ENCODE measurements around the gene ETNK2. TPM values are rescaled to one million over a fixed set of nuclear protein-coding genes. Genes with fewer than 3 reads are reported as not detected.

The ETNK2 gene
- total and polyA plus RNA-seq, 2 of the 4 experiments (the other 2 are of a cell fraction), result 18.9 to 26.0 TPM

DNA sequence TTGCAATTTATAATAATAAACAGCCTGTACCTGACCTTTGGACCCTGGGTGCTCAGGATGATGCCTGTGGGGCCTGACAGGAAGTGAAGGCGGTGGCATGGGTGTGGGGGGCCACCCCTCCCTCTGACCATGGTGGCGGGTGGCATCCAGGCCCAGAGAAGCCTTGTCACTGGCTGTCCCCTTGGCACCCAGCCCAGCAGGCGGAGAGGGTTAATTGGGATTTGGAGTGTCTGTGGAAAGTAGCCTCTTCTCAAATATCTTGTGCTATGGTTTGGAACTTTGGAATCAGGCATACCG is 58.5 kb downstream of the ETNK2 start:
- no peak overlapping the region for H2BK120ac ChIP-seq (ENCODE audit: low read depth, low read length)
- no peak overlapping the region for H3K4me3 ChIP-seq (ENCODE audit: insufficient read depth, low read depth, low read length)
- peaks cover 4% of the 10 kb centered on the region; the same call in 1 of the 2 replicates for H3K4me1 ChIP-seq (ENCODE audit: control insufficient read depth, insufficient read depth, low read length)
- ChIA-PET POLR2A (ENCODE audit: unreplicated experiment) (no interaction called here), CTCF (no interaction called here)
- H3K9me1 ChIP-seq (ENCODE audit: insufficient read depth, low read length), result no peaks in the 10 kb centered on the region
- no peaks in the 10 kb centered on the region for H3K9me3 ChIP-seq (ENCODE audit: control insufficient read depth, insufficient read depth, low read length)
- no peaks in the 10 kb centered on the region for H4K20me1 ChIP-seq (ENCODE audit: insufficient read depth, low read length)
- no peak overlapping the region for H3K56ac ChIP-seq (ENCODE audit: extremely low read depth, insufficient read depth, low read length)
- peaks cover 0 to 5% of the 10 kb centered on the region in 2 experiments; a peak in 1 of 4 replicates for H3K79me1 ChIP-seq (ENCODE audit: low read depth in 1 of 2, low read length in 2 of 2)
- no peak overlapping the region for H2AFZ ChIP-seq (replicated peaks; ENCODE audit: low read length, poor library complexity)
- no peak for TF ChIP-seq CEBPB (IDR thresholded peaks at IDR 0.05; ENCODE audit: low read depth, low read length)
- no peak for TF ChIP-seq MAZ (IDR thresholded peaks at IDR 0.05; ENCODE audit: borderline replicate concordance, low read depth, low read length)
- TF ChIP-seq RCOR1 (IDR thresholded peaks at IDR 0.05; ENCODE audit: insufficient replicate concordance, low read length), result no peak
- TF ChIP-seq RAD21 (IDR thresholded peaks at IDR 0.05; ENCODE audit: low read length), result no peak
- TF ChIP-seq, protein P1, sequence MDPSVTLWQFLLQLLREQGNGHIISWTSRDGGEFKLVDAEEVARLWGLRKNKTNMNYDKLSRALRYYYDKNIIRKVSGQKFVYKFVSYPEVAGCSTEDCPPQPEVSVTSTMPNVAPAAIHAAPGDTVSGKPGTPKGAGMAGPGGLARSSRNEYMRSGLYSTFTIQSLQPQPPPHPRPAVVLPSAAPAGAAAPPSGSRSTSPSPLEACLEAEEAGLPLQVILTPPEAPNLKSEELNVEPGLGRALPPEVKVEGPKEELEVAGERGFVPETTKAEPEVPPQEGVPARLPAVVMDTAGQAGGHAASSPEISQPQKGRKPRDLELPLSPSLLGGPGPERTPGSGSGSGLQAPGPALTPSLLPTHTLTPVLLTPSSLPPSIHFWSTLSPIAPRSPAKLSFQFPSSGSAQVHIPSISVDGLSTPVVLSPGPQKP (IDR thresholded peaks at IDR 0.05; ENCODE audit: borderline replicate concordance, low read depth, low read length), result no peak
- TF ChIP-seq, protein P2, sequence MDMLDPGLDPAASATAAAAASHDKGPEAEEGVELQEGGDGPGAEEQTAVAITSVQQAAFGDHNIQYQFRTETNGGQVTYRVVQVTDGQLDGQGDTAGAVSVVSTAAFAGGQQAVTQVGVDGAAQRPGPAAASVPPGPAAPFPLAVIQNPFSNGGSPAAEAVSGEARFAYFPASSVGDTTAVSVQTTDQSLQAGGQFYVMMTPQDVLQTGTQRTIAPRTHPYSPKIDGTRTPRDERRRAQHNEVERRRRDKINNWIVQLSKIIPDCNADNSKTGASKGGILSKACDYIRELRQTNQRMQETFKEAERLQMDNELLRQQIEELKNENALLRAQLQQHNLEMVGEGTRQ (IDR thresholded peaks at IDR 0.05; ENCODE audit: low read depth, low read length), result no peak
- H3K36me3 ChIP-seq (ENCODE audit: control insufficient read depth, insufficient read depth, low read length), result no peaks in the 10 kb centered on the region
- H2BK15ac ChIP-seq (ENCODE audit: low read depth, low read length), result no peak overlapping the region
- H4K8ac ChIP-seq (ENCODE audit: low read depth in 2 of 2, low read length in 2 of 2), result no peak overlapping the region
- no peak overlapping the region for H4K91ac ChIP-seq (ENCODE audit: insufficient read depth, low read depth, low read length)
- H2AK9ac ChIP-seq (replicated peaks; ENCODE audit: low read depth, low read length, poor library complexity), result no peak overlapping the region
- no peak overlapping the region for H3K27ac ChIP-seq (ENCODE audit: insufficient read depth, low read length)
- H2BK20ac ChIP-seq (ENCODE audit: low read depth, low read length), result no peak overlapping the region
- ATAC-seq (ENCODE audit: low read depth) (no peak), DNase-seq (no peak)
- no peak overlapping the region for H3K9ac ChIP-seq (ENCODE audit: low read depth, low read length)
- no peak overlapping the region for H3K23ac ChIP-seq (ENCODE audit: low read depth, low read length)
- H3K4ac ChIP-seq (ENCODE audit: low read depth, low read length), result no peak overlapping the region
- no peak overlapping the region for H4K5ac ChIP-seq (ENCODE audit: low read depth, low read length)
- H3K4me2 ChIP-seq (ENCODE audit: low read depth, low read length), result no peak overlapping the region
- no peaks in the 10 kb centered on the region for H3K27me3 ChIP-seq (ENCODE audit: control insufficient read depth, insufficient read depth, low read length)
- H3K14ac ChIP-seq (replicated peaks; ENCODE audit: low read depth, low read length), result no peak overlapping the region
- dilution Hi-C loops (cut with HindIII; ENCODE audit: low sequenced_read_pairs, unreplicated experiment) (no loop called here), intact Hi-C loops (cut with micrococcal nuclease) (no loop called here), in situ Hi-C loops (cut with MboI; ENCODE audit: low sequenced_read_pairs) (no loop called here)
- no CpG with 5 or more reads among the region's 4 CpGs for WGBS, 2 experiments (ENCODE audit: extremely low coverage in 2 of 2, insufficient read length in 1 of 2)
- BruUV-seq (replicated peaks), result no TSS peak
- no peak overlapping the region for H2AK5ac ChIP-seq (ENCODE audit: low read depth, low read length)
- H2BK5ac ChIP-seq (ENCODE audit: low read depth, low read length, poor library complexity, severe bottlenecking), result no peak overlapping the region
- H3K18ac ChIP-seq (ENCODE audit: low read depth, low read length), result no peak overlapping the region
